Measurements from ENCODE around the gene PLEKHM2.
"Not testable (repeated sequence)": the region's sequence is repeated elsewhere in the genome, so short reads cannot be mapped to it uniquely, and the experiment has no call there.

The PLEKHM2 gene

GRCh38 chr1:15690317-15690716, 6.2 kb downstream of the PLEKHM2 start:
- no peak for DNase-seq (ENCODE audit: low read depth in 2 of 2)
- no peak for TF ChIP-seq CTCF (IDR thresholded peaks at IDR 0.05; ENCODE audit: low read depth, low read length)
- no peak overlapping the region for H3K4me3 ChIP-seq (replicated peaks in 1 of 2; ENCODE audit: low read depth in 2 of 2, low read length in 2 of 2)

- no peak for TF ChIP-seq CTCF (IDR thresholded peaks at IDR 0.05; ENCODE audit: low read depth, low read length)
- peak in 1 of 2 donors; percentile 45 for DNase-seq (ENCODE audit: low read depth in 2 of 2)
- H3K4me3 ChIP-seq (replicated peaks in 1 of 2; ENCODE audit: low read depth in 2 of 2, low read length in 2 of 2): no peak overlapping the region
Observed at GRCh38 chr1:15691434-15692032, 7.4 kb downstream of the PLEKHM2 start.

- DNase-seq (ENCODE audit: low read depth in 2 of 2): peak in 1 of 2 donors; percentile 54
- no peak overlapping the region for H3K4me3 ChIP-seq (replicated peaks in 1 of 2; ENCODE audit: low read depth in 2 of 2, low read length in 2 of 2)
- no peak for TF ChIP-seq CTCF (IDR thresholded peaks at IDR 0.05; ENCODE audit: low read depth, low read length)
Observed at GRCh38 chr1:15692121-15692682, 8.1 kb downstream of the PLEKHM2 start.

DNA sequence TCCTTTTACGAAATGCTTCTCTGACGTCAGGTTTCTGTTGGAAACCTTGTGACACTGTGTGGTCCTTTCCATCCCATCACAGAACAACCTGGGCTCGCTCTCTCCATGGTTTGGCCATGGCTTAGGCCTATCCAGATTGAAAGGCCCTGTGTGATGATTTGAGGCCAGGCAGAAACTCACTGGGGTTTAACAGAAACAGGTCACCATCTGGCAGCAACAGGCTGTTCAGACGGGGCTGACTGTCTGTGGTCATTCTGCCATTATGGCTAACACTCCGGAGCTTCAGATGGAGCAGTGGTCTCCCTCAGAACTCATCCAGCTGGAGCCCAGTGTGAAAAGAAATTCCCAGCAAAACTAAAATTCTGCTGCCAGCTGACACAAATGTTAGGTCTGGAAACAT, 9.3 kb downstream of the PLEKHM2 start:
- no peak for TF ChIP-seq CTCF (IDR thresholded peaks at IDR 0.05; ENCODE audit: low read depth, low read length)
- no peak for DNase-seq (ENCODE audit: low read depth in 2 of 2)
- no peak overlapping the region for H3K4me3 ChIP-seq (replicated peaks in 1 of 2; ENCODE audit: low read depth in 2 of 2, low read length in 2 of 2)

- DNase-seq (ENCODE audit: low read depth in 2 of 2): no peak
- H3K4me3 ChIP-seq (replicated peaks in 1 of 2; ENCODE audit: low read depth in 2 of 2, low read length in 2 of 2): no peak overlapping the region
- TF ChIP-seq CTCF (IDR thresholded peaks at IDR 0.05; ENCODE audit: low read depth, low read length): no peak
Observed at GRCh38 chr1:15696956-15697521, 12.9 kb downstream of the PLEKHM2 start.

DNA sequence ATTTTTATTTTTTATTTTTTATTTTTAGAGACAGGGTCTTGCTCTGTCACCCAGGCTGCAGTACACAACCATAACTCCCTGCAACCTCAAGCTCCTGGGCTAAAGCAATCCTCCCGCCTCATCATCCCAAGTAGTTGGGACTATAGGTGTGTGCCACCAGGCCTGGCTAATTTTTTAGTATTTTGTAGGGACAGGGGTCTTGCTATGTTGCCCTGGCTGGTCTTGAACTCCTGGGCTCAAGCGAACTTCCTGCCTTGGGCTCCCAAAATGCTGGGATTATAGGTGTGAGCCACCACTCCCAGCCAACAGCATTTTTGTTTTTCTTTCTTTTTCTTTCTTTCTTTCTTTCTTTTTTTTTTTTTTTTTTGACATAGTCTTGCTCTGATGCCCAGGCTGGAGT, 14.1 kb downstream of the PLEKHM2 start:
- no peak overlapping the region for H3K4me3 ChIP-seq (replicated peaks in 1 of 2; ENCODE audit: low read depth in 2 of 2, low read length in 2 of 2)

GRCh38 chr1:15699321-15699720, 15.2 kb downstream of the PLEKHM2 start:
- not testable (repeated sequence) for H3K4me3 ChIP-seq (replicated peaks in 1 of 2; ENCODE audit: low read depth in 2 of 2, low read length in 2 of 2); DNase-seq (ENCODE audit: low read depth in 2 of 2)

More for the DNA sequence above, 14.1 kb downstream of the PLEKHM2 start:
- no peak for DNase-seq (ENCODE audit: low read depth in 2 of 2)
- TF ChIP-seq CTCF (IDR thresholded peaks at IDR 0.05; ENCODE audit: low read depth, low read length): no peak
